GM21381 (cell line): ENCODE measurements around the gene GTF2H2.
"Not testable (repeated sequence)": the region's sequence is repeated elsewhere in the genome, so short reads cannot be mapped to it uniquely, and the experiment has no call there.

Experiments
- ATAC-seq: cut with Tn5 transposase; IDR thresholded peaks from one replicate; pipeline ENCODE4 v1.9.1; 2021; ENCODE audit warnings: mild to moderate bottlenecking, moderate library complexity; ENCODE audit not compliant: unreplicated experiment

GTF2H2 gene

DNA sequence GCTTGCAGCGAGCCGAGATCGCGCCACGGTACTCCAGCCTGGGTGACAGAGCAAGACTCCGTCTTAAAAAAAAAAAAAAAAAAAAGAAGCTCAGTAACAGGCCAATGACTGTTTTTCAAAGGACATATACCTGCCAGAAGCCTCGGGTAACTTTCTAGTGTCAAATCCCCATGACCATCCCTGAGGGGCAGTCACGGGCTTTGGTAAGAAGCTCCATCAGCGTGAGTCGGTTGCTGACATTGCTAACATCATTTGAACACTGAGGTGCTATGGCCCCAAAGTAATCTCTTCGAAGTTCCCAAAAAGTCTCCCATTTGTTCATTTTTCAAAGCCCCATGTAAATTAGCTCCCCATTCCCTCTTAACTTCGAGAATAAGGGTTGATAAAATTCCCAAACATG, 53.9 kb downstream of the GTF2H2 start:
- ATAC-seq, result no peak

GRCh38 chr5:71011194-71011792, 56.2 kb downstream of the GTF2H2 start:
- no peak for ATAC-seq

DNA sequence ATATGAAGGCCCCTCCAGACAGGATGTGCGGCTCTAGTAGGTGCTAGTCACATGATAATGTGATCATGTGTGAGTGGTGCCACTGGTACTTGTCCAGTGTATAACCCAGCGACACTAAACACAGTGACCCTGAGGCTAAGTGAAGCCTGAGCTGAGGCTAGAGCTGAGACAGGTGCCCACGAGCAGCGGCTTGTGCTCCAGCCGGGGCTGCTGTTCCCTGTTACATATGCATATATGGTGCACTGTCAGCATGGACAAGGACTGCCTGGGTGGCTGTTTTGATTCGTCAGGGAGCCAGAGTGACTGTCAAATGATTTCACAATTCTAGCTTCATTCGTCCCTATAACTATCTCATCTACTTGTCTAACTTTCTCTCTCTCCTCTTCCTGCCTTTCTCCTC, 60.5 kb downstream of the GTF2H2 start:
- not testable (repeated sequence) for ATAC-seq
